NCI-H82 treated with DMSO at 0.1 percent for 48 hours (cell line): ENCODE data around the gene UPK1A.
"Not testable (repeated sequence)": the region's sequence is repeated elsewhere in the genome, so short reads cannot be mapped to it uniquely, and the experiment has no call there.

ENCODE experiments used
- DNase-seq: peaks from one replicate; lab custom pipeline; 2025; ENCODE audit not compliant: unreplicated experiment; lab: John Stamatoyannopoulos, UW

The UPK1A gene

DNA sequence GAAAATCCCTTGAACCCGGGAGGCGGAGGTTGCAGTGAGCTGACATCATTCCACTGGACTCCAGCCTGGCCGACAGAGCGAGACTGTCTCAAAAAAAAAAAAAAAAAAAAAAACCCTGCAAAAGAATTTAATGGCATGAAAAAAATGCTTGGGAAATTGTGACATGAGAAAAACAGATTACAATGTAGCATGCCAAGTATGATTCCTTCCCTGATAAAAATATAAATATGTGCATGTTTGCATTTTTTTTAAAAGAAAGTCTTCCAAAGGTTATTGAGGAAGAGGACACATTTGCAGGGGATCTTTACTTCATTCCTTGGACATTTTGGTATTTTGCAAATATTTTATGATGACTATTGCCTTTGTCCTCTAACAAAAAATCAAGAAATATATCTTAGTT is 23.5 kb downstream of the UPK1A start:
- no peak for DNase-seq

DNA sequence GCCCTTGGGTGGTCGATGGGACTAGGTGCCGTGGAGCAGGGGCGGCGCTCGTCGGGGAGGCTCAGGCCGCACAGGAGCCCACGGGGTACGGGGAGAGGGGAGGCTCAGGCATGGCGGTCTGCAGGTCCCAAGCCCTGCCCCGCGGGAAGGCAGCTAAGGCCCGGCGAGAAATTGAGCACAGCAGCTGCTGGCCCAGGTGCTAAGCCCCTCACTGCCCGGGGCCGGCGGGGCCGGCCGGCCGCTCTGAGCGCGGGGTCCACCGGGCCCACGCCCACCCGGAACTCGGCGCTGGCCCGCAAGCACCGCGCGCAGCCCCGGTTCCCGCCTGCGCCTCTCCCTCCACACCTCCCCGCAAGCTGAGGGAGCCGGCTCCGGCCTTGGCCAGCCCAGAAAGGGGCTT is 24.8 kb downstream of the UPK1A start:
- not testable (repeated sequence) for DNase-seq

DNA sequence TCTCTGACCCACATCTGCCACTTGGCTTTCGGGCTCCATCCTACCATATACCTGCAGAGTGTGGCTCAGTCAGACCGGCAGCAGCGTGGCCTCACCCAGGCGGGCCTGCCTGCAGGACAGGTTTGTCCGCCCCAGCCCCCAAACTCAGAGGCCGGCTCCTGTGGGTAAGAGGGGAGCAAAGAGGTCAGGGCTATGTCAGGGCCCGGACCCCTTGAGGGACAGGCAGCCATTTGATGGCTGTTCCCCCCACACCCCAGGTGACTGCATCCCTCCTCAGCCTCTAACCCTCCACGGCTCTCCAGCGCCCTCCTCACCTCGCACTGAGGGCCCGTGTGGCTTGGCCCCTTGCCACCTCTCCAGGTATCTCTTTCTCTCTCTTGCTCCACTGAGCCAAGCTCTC is 25.7 kb downstream of the UPK1A start:
- DNase-seq, result no peak

DNA sequence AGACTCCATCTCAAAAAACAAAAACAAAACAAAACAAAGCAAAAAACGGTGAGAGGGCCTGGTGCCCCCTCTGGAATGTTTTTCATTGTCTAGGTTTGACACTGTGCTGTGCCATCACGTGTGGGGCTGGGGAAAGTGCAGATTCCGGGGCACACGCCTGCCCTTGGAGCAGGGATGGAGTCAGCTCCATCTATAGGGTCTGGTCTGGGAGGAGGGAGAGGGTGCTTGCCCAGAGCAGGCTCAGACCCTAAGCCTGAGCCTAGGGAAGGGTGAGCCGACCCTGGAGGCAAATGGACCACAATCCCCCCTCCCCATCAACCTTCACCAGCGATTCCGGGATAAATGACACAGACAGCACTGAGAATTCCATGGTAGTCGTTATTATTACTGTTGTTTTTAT is 27.1 kb downstream of the UPK1A start:
- DNase-seq, result no peak

DNA sequence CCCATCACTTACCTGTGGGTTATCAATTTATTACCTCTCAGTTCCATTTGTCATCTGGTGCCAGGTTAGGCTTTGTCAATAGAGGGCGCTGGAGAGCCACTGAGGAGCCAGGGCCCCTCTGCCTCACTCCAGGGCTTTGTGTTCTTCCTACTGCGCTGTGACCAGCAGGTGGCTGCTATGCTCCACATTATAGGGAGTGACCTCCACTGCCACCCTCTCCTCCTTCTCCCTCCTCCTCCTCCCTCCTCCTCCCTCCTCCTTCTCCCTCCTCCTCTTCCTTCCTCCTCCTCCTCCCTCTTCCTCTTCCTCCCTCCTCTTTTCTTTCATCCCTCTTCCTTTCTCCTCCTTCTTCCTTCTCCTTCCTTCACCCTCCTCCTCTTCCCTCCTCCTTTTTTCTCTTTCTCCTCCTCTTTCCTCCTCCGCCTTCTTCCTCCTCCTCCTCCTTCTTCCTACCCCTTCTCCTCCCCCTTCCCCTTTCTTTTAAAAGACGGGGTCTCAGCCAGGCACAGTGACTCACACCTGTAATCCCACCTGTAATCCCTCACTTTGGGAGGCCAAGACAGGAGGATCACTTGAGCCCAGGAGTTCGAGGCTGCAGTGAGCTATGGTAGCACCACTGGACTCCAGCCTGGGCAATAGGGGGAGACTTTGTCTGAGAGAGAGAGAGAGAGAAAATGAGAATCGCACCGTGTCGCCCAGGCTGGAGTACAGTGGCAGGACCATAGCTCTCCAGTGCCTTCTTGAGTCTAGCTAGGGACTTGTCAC is 27.7 kb downstream of the UPK1A start:
- DNase-seq, result peak; percentile 81

DNA sequence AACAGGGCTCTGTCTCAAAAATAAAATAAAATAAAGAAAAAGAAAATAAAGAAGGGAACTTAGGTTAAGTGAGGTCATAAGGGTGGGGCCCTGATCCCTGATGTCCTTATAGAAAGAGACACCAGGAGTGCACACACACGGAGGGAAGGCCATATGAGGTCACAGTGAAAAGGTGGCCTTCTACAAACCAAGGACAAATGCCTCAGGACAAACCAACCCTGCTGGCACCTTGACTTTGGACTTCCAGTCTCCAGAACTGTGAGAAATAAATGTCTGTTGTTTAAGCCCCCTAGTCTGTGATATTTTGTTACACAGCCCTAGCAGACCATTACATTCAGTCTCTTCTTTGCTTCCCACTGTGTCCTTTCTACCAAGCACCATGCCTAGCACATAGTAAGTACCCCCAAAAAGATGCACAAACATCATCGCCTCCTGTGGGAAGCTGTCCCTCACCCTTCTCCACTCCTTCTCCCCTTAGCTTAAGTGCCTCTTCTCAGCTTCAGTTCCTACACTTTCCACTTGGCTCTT is 29.6 kb downstream of the UPK1A start:
- no peak for DNase-seq

DNA sequence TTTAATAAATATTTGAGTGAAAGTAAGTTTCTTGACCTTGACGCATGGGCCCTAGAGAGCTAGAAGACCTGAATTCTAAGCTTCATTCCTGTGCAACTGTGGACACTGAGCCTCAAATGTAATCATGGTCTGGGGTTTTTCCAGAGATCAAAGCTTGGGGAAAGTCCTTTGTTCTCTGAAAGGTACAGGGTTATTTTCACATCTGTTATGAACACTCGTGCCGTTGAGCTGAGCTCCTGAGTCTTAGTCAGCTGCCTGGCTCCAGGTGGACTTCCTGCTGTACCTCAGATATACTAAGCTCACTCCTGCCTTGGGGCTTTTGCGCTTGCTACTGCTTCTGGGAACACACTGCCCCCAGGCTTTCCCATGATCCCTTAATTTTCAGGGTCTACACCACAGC is 30.5 kb downstream of the UPK1A start:
- no peak for DNase-seq

DNA sequence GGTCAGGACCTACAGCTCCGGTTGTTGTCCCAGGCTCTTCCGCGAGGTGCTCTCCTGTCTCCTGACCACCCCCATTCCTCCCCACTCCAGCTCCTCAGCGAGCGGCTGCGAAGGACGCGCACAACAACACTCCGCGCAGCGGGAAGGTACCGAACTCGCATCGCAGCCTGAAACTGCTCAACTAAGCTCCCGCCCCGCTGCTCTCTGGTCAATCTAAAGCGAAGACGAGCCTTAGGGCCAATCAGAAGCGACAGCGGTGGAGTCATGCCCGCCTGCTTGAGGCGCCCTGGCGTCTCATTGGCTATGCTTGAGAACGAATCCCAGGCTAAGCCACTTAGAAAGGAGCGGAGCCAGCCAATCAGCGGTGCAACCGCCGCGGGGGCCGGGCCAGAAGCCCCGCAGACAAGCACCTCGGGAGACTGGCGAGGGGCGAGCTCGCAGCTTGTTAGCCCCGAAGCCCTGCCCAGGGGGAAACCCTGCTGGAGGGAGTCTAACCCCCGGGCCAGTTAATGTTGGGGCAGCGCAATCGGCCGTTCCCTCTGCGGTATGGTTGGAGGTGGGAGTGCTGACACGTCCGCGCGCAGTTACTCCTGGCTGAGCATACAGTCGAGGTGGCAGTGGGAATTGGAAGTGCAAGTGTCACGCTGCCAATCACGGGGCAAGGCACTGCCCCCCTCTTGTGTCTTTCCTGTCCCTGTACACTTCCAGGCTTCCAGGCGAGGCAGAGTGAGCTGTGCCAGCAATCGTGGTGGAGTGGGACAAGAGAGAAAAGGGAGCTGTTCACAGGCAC is 36.1 kb downstream of the UPK1A start:
- peak; percentile 99 for DNase-seq

DNA sequence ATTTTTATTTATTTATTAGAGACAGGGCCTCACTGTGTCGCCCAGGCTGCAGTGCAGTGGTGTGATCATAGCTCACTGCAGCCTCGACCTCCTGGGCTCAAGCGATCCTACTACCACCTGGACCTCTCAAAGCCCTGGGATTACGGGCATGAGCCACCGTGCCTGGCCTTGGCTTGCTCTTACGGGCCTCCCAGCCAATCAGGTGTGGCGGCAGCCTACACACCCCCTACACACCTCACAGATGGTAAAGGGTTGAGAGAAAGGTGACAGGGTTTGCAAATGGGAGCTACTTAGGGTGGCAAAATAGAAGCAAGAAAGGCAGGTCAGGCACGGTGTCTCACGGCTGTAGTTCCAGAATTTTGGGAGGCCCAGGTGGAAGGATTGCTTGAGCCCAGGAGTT is 37.0 kb downstream of the UPK1A start:
- DNase-seq, result no peak

DNA sequence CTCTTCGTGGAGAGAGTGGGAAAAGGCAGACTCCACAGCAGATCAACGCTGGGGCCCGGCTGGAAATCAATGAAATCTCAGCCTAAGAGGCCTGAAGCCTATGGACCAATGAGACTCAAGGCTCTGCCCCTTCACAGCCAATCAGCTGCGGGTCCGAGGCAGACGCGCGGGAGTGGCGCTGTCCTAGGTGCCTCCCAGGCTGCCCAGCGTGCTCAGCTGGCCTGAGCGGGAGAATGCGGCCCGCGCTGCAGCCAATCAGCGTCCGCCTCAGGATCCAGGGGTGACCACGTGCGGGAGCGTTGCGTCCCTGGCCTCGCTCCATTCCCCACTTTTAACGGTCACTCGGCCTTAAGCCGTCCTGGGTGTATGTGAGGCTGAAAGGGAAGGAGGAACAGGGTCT is 37.9 kb downstream of the UPK1A start, which contains the start of gene ZBTB32:
Gene ZBTB32, plus strand, starts transcription at position 341 of the 400 bp plus-strand sequence. CDS start 10,069 bp downstream, outside the sequence.
- DNase-seq, result no peak

DNA sequence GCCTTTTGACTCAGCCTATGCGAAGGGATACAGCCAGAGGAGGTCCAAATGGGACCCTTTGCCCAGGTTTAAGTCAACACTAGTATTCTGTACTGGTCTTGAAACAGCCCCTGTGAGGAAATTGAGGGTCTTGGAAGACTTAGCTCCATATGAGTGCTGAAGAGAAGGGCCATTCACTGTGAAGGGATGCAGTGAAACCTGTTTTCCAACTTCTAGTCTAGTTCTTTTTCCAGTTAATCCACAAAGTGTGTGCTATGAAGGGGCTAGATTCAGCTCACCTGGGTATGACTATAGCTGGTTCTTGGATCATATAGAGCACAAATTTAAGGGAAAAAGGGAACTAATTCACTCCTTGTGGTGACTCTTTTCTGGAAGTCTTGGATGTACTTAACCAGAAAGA is 42.1 kb downstream of the UPK1A start:
- DNase-seq, result no peak

DNA sequence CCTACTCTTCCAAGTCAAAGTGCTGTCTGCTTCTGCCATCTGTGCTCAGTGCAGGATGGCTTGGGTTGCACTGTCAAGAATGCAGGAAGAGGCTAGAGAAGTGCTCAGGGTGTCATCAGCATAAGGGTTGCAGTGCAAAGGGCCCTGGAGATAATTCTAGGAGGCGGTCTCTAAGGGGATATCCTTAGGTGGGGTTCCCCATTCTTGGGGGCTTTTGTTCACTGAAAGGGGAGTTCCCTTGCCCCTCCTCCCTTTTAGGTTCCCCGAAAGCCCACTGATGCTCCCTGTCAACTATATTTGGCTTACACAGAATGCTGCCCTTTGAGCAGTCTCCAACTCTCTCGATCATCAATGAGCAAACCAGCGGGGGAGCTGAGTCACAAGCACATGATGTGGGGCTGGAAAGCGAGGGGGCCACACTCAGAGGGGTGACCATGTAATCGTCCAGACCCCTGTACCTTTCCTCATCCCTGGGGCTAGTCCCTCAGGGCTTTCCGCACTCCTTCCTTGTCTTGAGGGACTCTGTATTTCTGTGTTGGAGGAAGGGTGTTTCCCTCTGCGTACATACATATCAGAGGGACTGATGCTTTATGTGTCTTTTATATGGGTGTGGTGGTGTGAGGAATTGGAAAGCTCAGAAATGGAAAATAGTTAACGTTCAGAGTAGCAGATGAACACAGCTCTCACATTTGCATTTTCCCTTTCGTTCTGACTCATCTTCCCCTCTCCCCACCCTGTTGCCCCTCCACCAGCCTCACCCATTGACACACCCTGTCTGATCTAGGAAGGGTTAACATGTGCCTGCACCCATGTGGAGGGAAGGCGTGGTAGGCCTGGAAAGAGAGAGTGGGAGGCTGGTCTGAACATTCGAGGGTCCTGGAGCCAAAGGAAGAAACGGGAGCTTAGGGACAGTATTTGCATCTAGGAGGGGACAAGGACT is 44.7 kb downstream of the UPK1A start:
- no peak for DNase-seq

DNA sequence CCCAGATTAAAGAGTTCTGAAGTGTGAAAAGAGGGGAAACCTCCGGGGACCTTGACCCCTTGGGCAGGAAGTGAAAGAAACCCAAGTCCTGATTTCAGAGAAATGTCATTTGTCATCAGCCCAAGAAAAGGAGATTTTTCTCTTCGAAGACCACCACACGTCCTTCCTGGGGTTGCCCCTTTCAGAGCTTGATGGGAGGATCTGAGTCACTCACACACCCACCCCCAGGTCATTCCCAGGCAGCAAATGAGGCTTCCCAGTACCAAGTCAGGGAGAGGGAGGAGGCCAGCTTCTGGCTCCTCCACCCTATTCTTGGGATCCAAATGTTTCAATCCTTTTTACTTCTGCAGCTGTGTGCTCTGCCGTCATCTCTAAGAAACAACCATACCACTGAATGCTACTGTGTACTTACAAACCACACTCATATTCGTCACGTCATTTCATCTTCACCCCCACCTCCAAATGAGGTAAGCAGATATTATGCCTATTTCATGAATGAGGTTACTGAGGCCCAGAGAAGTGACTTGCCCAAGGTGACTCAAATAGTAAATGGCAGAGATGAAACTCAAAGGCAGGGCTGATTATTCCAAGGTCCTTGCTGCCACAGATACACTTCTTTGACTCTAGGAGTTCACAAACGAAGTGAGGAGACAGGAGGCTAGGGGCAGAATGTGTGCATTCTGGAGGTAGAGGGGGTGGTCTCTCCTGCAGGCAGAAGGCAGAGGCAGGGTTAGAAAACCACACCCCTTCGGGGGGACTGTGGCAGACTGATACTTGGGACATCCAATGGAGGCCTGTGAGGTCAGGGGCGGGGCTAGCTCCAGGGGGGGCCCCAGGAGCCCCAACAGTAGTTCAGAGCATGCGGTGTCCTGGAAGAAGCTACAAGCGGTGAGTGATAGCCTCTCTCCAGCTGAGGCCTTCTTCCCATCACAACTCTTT is 46.5 kb downstream of the UPK1A start:
- DNase-seq, result no peak

DNA sequence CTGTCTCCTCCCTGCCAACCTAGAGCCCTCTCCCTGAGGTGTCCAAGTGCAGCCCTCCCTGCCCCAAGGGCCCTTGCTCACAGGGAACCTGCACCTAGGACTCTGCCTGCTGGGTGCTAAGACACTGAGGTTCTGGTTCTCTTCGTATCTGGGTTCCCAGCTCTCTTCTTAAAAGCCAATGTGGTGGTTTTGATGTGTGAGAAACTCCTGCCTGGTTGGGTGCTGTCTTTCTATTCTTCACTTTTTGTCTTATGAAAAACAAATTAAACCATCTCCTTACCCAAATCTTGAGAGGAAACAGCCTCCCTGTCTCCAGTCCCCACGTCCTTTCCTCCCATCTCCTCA is 47.2 kb downstream of the UPK1A start:
- no peak for DNase-seq

DNA sequence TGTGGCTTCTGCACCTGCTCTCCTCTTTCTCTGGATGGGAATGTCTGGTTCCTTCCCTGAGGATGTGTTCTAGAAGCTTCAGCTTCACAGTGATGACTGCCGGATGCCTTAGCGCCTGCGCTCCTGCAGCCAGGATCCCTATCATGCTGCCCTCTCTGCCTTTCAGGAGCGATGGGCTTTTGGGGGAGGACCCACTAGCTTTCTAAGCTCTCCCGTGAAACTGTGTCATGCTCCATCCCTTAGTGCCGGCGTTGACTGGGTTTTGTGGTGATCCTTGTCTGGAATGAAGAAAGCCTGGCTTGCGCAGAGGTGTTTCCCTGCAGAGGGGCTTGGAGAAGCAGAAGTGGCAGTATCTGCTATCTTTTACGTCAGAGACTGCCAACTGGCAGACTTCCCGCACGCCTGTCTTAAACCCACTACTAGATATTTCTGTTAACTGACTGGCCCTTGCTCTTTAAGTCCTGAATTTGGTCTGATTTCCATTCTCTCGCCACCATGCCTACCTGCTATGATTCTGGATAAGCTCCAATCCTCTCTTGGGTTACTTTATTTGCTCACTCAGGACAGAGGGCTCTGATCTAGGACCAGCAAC is 47.7 kb downstream of the UPK1A start:
- no peak for DNase-seq

DNA sequence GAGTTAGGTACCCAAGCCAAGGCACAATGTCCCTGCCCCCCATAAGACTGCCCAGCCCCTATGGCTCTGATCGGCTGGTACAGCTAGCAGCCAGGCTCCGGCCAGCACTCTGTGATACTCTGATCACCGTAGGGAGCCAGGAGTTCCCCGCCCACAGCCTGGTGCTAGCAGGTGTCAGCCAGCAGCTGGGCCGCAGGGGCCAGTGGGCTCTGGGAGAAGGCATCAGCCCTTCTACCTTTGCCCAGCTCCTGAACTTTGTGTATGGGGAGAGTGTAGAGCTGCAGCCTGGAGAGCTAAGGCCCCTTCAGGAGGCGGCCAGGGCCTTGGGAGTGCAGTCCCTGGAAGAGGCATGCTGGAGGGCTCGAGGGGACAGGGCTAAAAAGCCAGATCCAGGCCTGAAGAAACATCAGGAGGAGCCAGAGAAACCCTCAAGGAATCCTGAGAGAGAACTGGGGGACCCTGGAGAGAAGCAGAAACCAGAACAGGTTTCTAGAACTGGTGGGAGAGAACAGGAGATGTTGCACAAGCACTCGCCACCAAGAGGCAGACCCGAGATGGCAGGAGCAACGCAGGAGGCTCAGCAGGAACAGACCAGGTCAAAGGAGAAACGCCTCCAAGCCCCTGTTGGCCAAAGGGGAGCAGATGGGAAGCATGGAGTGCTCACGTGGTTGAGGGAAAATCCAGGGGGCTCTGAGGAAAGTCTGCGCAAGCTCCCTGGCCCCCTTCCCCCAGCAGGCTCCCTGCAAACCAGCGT is 48.5 kb downstream of the UPK1A start:
- no peak for DNase-seq

DNA sequence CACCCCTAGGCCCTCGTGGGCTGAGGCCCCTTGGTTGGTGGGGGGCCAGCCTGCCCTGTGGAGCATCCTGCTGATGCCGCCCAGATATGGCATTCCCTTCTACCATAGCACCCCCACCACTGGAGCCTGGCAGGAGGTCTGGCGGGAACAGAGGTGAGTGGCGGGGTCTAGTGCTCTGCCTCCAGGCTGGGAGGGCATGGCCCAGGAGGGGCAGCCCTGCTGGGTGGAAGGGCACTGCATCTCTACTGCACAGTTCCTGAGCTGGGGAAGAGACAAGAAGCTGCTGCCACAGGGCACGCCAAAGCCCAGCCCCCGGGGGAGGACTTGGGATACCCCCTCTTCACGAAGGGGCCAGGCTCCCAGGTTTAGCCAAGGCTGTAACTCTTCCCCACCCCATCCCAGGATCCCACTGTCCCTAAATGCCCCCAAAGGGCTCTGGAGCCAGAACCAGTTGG is 49.1 kb downstream of the UPK1A start:
- no peak for DNase-seq

DNA sequence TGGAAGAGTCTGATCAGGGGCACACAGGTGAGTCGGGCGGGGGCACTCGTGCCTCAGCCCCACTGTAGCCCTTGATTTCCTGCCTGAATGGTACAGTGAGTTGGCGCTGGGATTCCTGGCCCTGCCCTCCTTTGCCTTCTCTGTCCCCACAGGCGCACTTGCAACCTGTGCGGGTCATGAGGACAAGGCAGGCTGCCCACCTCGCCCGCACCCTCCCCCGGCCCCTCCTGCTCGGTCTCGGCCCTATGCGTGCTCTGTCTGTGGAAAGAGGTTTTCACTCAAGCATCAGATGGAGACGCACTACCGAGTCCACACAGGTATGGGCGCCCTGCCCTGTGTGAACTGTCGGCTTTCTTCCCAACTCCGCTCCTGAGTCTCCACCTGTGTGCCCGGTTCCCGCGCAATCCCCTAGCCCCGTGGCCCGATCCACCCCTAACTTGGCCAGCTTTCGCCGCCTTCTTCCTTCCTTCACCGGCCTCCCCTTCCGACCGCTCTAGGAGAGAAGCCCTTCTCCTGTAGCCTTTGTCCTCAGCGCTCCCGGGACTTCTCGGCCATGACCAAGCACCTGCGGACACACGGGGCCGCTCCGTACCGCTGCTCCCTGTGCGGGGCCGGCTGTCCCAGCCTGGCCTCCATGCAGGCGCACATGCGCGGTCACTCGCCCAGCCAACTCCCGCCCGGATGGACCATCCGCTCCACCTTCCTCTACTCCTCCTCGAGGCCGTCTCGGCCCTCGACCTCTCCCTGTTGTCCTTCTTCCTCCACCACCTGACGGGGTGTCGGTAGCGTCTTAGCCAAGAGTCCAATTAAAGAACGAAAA is 49.9 kb downstream of the UPK1A start:
- no peak for DNase-seq
